SJSA1 (cell line): Measurements from ENCODE around the gene EEF1B2. TPM values are rescaled to one million over a fixed set of nuclear protein-coding genes. Genes with fewer than 3 reads are reported as not detected.

Source experiments
- total RNA-seq: library from RNA; depleted of rRNA; stranded (reverse); fragments of >200 nt; shearing (Covaris generic); gene quantifications from 2 replicates; pipeline ENCODE4 v1.2.3, GENCODE V29; 2014; rRNA removed

The EEF1B2 gene
- total RNA-seq, 1 experiment from 2014 or later: 474 TPM

Other genes starting within 250 kb of the EEF1B2 start
- 5.5 and 5.7 TPM in 2 replicates for gene INO80D, start 73.7 kb upstream of the EEF1B2 start, total RNA-seq
- 162 and 178 TPM in 2 replicates for gene NDUFS1, start 451 bp upstream of the EEF1B2 start, total RNA-seq
- gene ZDBF2, start 114.8 kb downstream of the EEF1B2 start, total RNA-seq: 15.2 and 16.8 TPM in 2 replicates